Natural killer cell (primary cell): ENCODE data around the gene BCL11B. TPM values are rescaled to one million over a fixed set of nuclear protein-coding genes. Genes with fewer than 3 reads are reported as not detected.

Experiments used
- ATAC-seq, 3 donors: fragments of 150-1000 bp in 2 of 3; fragments of 200-7000 bp in 1 of 3; cut with Tn5 transposase; 1 replicate in 1 of 3; 2 replicates in 2 of 3; pipeline ENCODE4 v1.10.0; 2021; ENCODE audit warnings: mild to moderate bottlenecking in 2 of 3, moderate library complexity in 2 of 3
- DNase-seq, 2 donors: peaks; one replicate each; pipeline versions ENCODE4 v3.0.0 to v3.0.0-alpha.2; 2013 to 2021; ENCODE audit warnings: mixed read lengths in 1 of 2
- H3K27ac ChIP-seq: one replicate; pipeline ENCODE4 v1.5.1; 2013; ENCODE audit warnings: mild to moderate bottlenecking, low read length
- H3K27me3 ChIP-seq: one replicate; pipeline ENCODE4 v1.6.1; 2013; ENCODE audit warnings: low read length; ENCODE audit not compliant: control insufficient read depth, insufficient read depth
- H3K36me3 ChIP-seq: one replicate; pipeline ENCODE4 v1.6.1; 2013; ENCODE audit warnings: low read length; ENCODE audit not compliant: control insufficient read depth, insufficient read depth
- H3K4me1 ChIP-seq: one replicate; pipeline ENCODE4 v1.6.1; 2013; ENCODE audit warnings: low read length; ENCODE audit not compliant: control insufficient read depth, insufficient read depth
- H3K4me3 ChIP-seq: one replicate; pipeline ENCODE4 v1.5.1; 2013; ENCODE audit warnings: low read length
- H3K9me3 ChIP-seq: one replicate; pipeline ENCODE4 v1.6.1; 2013; ENCODE audit warnings: low read length; ENCODE audit not compliant: control insufficient read depth, insufficient read depth
- H3K27ac Mint-ChIP-seq, 2 donors: one replicate each; pipeline ENCODE4 v1.8.0; 2022; ENCODE audit warnings: mild to moderate bottlenecking in 2 of 2, mixed read lengths in 2 of 2, moderate library complexity in 1 of 2
- H3K27me3 Mint-ChIP-seq, 2 donors: one replicate each; pipeline ENCODE4 v1.8.0; 2022; ENCODE audit warnings: low read depth in 2 of 2, mixed read lengths in 2 of 2
- H3K36me3 Mint-ChIP-seq: one replicate; pipeline ENCODE4 v1.8.0; 2022; ENCODE audit warnings: mixed read lengths
- H3K4me1 Mint-ChIP-seq, 2 donors: one replicate each; pipeline ENCODE4 v1.8.0; 2022; ENCODE audit warnings: mixed read lengths in 2 of 2
- H3K4me3 Mint-ChIP-seq: one replicate; pipeline ENCODE4 v1.8.0; 2022; ENCODE audit warnings: mild to moderate bottlenecking, moderate library complexity, mixed read lengths
- H3K9me3 Mint-ChIP-seq, 2 donors: one replicate each; pipeline ENCODE4 v1.8.0; 2022; ENCODE audit warnings: mixed read lengths in 2 of 2
- CTCF ChIP-seq: fragments of 200-600 bp; IDR thresholded peaks from one replicate; pipeline ENCODE4 v1.8.0; 2022; ENCODE audit warnings: antibody characterized with exemption
- WGBS: methylation state at CpG from one replicate; pipeline ENCODE4 v1.1.7; 2013; ENCODE audit warnings: missing lambda C conversion rate; ENCODE audit not compliant: insufficient coverage; 5-methylcytosine and 5-hydroxymethylcytosine counted together
- intact Hi-C: fragments of 100-400 bp; cut with micrococcal nuclease; formaldehyde crosslinking; loops from one replicate; pipeline ENCODE4 v1.14.2; 2022
- total RNA-seq, 4 donors: library from RNA; stranded (reverse); fragments of 120-200 nt in 1 of 4; gene quantifications; one replicate each; pipeline versions ENCODE4 v1.2.3 to v1.2.4, GENCODE V29; 2013 to 2022

The BCL11B gene
- total RNA-seq, 3 donors from 2014 or later (not counting 1 experiment from before 2014, with no cell fraction given), result 43.5 to 61.5 (median 56.2) TPM

- no peak overlapping the region for H3K27ac ChIP-seq
- Mint-ChIP-seq H3K27me3 (no peaks in the 10 kb centered on the region), H3K4me3 (no peak overlapping the region), H3K36me3 (no peaks in the 10 kb centered on the region), H3K4me1 (peaks cover 75 to 83% of the 10 kb centered on the region in 2 donors), H3K9me3 (no peaks in the 10 kb centered on the region), H3K27ac (peak overlapping the region; percentile 36 to 96)
- intact Hi-C loops, result no loop called here
- H3K4me3 ChIP-seq, result no peak overlapping the region
- DNase-seq (no peak), ATAC-seq (no peak)
- WGBS, result 89% methylated on average over 13 of the region's 13 CpGs
- TF ChIP-seq CTCF, result no peak
- H3K9me3 ChIP-seq, result no peaks in the 10 kb centered on the region
- no peaks in the 10 kb centered on the region for H3K27me3 ChIP-seq
- H3K4me1 ChIP-seq, result peaks cover 70% of the 10 kb centered on the region
- H3K36me3 ChIP-seq, result peaks cover 10% of the 10 kb centered on the region
Observed at GRCh38 chr14:99221445-99221844, 50.6 kb downstream of the BCL11B start.

DNA sequence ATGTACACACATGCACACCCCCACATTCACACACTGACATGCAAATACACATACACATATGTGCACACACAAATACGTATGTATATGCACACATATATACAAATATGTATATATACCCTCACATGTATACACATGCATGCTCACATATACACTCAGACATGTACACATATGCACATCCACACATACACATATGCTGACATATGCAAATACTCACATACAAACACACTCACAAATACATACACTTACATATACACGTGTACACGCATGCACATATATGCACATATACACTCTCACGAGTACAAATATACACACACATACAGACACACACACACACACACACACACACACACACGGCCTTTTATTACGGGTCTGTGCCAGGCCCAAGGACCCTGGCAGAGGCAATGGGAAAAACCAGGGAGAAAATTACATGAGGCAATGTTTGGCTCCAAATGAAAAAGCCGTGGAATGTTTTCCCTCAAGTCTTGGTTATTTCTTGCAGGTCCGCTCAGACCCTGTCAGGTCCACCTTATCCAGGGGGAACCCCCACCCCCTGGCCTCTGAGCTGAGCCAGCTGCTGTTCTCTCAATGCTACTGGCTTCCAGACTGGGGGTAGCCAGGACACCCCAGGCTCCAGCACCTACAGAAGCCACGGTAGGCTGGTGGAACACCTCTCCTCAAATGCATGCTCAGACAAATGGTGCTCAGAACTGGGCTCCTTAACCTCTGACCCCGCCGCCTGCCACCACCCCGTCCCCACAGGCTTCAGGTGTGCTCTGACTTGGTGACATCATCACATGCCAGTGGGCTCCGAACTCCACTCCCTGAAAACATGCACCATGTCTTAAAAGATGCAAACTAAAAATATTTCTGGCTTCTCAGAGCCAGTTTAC, 54.7 kb downstream of the BCL11B start:
- H3K27me3 ChIP-seq, result no peaks in the 10 kb centered on the region
- intact Hi-C loops, result no loop called here
- Mint-ChIP-seq H3K4me1 (peaks cover 66 to 76% of the 10 kb centered on the region in 2 donors), H3K27ac (peak overlapping the region; percentile 48 to 53), H3K4me3 (peak overlapping the region; percentile 11), H3K9me3 (no peaks in the 10 kb centered on the region), H3K27me3 (no peaks in the 10 kb centered on the region), H3K36me3 (no peaks in the 10 kb centered on the region)
- H3K27ac ChIP-seq, result no peak overlapping the region
- peaks cover under 1% of the 10 kb centered on the region for H3K36me3 ChIP-seq
- H3K9me3 ChIP-seq, result no peaks in the 10 kb centered on the region
- DNase-seq (no peak), ATAC-seq (peak in 1 of 3 donors; percentile 21)
- H3K4me3 ChIP-seq, result no peak overlapping the region
- WGBS, result 91% methylated on average over 13 of the region's 13 CpGs
- peaks cover 70% of the 10 kb centered on the region for H3K4me1 ChIP-seq
- no peak for TF ChIP-seq CTCF

DNA sequence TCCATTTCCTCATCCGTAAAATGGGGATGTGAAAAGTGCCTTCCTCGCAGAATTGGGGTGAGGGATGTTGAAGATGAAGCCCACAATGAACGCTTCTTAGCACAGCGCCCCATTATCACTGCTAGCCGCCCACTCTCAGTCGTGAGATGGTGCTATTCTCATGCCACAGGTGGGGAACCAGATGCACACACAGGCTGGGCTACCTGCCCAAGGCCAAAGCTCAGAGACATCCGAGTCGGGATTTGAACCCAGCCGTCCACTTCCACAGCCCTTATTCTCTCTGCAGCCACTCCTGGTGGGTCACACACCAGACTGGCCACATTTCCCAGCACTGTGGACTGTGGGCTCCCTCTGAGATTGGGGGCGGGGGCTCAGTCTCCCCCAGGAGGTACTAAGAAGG, 55.8 kb downstream of the BCL11B start:
- no peak overlapping the region for H3K4me3 Mint-ChIP-seq
- no peaks in the 10 kb centered on the region for H3K36me3 Mint-ChIP-seq
- Histone ChIP-seq H3K4me1 (peaks cover 70% of the 10 kb centered on the region), H3K4me3 (no peak overlapping the region), H3K27ac (no peak overlapping the region), H3K36me3 (peaks cover 3% of the 10 kb centered on the region), H3K9me3 (no peaks in the 10 kb centered on the region), H3K27me3 (no peaks in the 10 kb centered on the region)
- H3K27ac Mint-ChIP-seq, result peak overlapping the region; percentile 48 to 53
- DNase-seq (no peak), ATAC-seq (no peak)
- WGBS, result 89% methylated on average over 10 of the region's 10 CpGs
- intact Hi-C loops, result no loop called here
- peaks cover 68 to 76% of the 10 kb centered on the region in 2 donors for H3K4me1 Mint-ChIP-seq
- no peak for TF ChIP-seq CTCF
- no peaks in the 10 kb centered on the region for H3K27me3 Mint-ChIP-seq
- no peaks in the 10 kb centered on the region for H3K9me3 Mint-ChIP-seq
